ENCODE results near the gene SCIMP.
A peak's percentile ranks its signal among the peaks of the same experiment; 100 is the strongest.

- TF ChIP-seq CTCF (IDR thresholded peaks at IDR 0.05 in 2 of 3, conservative IDR thresholded peaks at IDR 0.05 in 1 of 3; ENCODE audit: borderline replicate concordance in 1 of 3, insufficient read depth in 1 of 3, low read depth in 2 of 3, low read length in 2 of 3) = peak; percentile 82 to 90 (median 89); a peak in 5 of 6 replicates
- TF ChIP-seq MAX (IDR thresholded peaks at IDR 0.05) = no peak
- TF ChIP-seq, protein P1, sequence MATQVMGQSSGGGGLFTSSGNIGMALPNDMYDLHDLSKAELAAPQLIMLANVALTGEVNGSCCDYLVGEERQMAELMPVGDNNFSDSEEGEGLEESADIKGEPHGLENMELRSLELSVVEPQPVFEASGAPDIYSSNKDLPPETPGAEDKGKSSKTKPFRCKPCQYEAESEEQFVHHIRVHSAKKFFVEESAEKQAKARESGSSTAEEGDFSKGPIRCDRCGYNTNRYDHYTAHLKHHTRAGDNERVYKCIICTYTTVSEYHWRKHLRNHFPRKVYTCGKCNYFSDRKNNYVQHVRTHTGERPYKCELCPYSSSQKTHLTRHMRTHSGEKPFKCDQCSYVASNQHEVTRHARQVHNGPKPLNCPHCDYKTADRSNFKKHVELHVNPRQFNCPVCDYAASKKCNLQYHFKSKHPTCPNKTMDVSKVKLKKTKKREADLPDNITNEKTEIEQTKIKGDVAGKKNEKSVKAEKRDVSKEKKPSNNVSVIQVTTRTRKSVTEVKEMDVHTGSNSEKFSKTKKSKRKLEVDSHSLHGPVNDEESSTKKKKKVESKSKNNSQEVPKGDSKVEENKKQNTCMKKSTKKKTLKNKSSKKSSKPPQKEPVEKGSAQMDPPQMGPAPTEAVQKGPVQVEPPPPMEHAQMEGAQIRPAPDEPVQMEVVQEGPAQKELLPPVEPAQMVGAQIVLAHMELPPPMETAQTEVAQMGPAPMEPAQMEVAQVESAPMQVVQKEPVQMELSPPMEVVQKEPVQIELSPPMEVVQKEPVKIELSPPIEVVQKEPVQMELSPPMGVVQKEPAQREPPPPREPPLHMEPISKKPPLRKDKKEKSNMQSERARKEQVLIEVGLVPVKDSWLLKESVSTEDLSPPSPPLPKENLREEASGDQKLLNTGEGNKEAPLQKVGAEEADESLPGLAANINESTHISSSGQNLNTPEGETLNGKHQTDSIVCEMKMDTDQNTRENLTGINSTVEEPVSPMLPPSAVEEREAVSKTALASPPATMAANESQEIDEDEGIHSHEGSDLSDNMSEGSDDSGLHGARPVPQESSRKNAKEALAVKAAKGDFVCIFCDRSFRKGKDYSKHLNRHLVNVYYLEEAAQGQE (IDR thresholded peaks at IDR 0.05; ENCODE audit: low read depth) = no peak
- no peak for TF ChIP-seq POLR2AphosphoS5 (IDR thresholded peaks at IDR 0.05; ENCODE audit: low read depth, low read length)
- no peak for TF ChIP-seq ATF3 (IDR thresholded peaks at IDR 0.05)
- TF ChIP-seq EZH2phosphoT487 (IDR thresholded peaks at IDR 0.05; ENCODE audit: borderline replicate concordance) = no peak
Measured at GRCh38 chr17:5237541-5238016, 2.9 kb upstream of the SCIMP start.

All from HCT116 (cell line).